Karpas-422 (cell line): ENCODE measurements around the gene SCAI. TPM values are rescaled to one million over a fixed set of nuclear protein-coding genes. Genes with fewer than 3 reads are reported as not detected.
"Not testable (repeated sequence)": the region's sequence is repeated elsewhere in the genome, so short reads cannot be mapped to it uniquely, and the experiment has no call there.

Experiments used
- DNase-seq: peaks from one replicate; pipeline ENCODE4 v3.0.0-alpha.2; 2015
- H2AFZ ChIP-seq: fragments of 200-600 bp; sonication (generic); 2 replicates; pipeline ENCODE4 v1.6.1; 2014; ENCODE audit warnings: antibody characterized with exemption, low read length, mixed read lengths
- H3K27ac ChIP-seq: fragments of 200-600 bp; sonication (generic); 2 replicates; pipeline ENCODE4 v1.5.1; 2014; ENCODE audit warnings: mild to moderate bottlenecking, low read length, moderate library complexity
- H3K27me3 ChIP-seq: fragments of 200-600 bp; sonication (generic); 2 replicates; pipeline ENCODE4 v1.6.1; 2014; ENCODE audit warnings: low read length, mixed read lengths
- H3K36me3 ChIP-seq: fragments of 200-600 bp; sonication (generic); 2 replicates; pipeline ENCODE4 v1.6.1; 2014; ENCODE audit warnings: low read length, mixed read lengths; ENCODE audit not compliant: insufficient read depth
- H3K4me1 ChIP-seq: fragments of 200-600 bp; sonication (generic); 2 replicates; pipeline ENCODE4 v1.6.1; 2014; ENCODE audit warnings: mild to moderate bottlenecking, low read length, mixed read lengths
- H3K4me2 ChIP-seq: fragments of 200-600 bp; sonication (generic); 2 replicates; pipeline ENCODE4 v1.6.1; 2014; ENCODE audit warnings: low read length, low read depth, mild to moderate bottlenecking; ENCODE audit not compliant: poor library complexity, severe bottlenecking
- H3K4me3 ChIP-seq: fragments of 200-600 bp; sonication (generic); 2 replicates; pipeline ENCODE4 v1.5.1; 2014; ENCODE audit warnings: mild to moderate bottlenecking, antibody characterized with exemption, low read length, mixed read lengths
- H3K79me2 ChIP-seq: fragments of 200-600 bp; sonication (generic); 2 replicates; pipeline ENCODE4 v1.6.1; 2014; ENCODE audit warnings: mild to moderate bottlenecking, low read length, mixed read lengths
- H3K9ac ChIP-seq: fragments of 200-600 bp; sonication (generic); 2 replicates; pipeline ENCODE4 v1.6.0; 2014; ENCODE audit warnings: low read length
- H3K9me2 ChIP-seq: fragments of 200-600 bp; sonication (generic), shearing (Covaris generic); replicated peaks from 2 replicates; pipeline ENCODE4 v1.6.0; 2014; ENCODE audit warnings: mild to moderate bottlenecking, low read length, moderate library complexity; ENCODE audit not compliant: insufficient read depth
- H3K9me3 ChIP-seq: fragments of 300-700, 200-600 bp; sonication (generic); 2 replicates; pipeline ENCODE4 v1.6.1; 2014; ENCODE audit warnings: low read length, mixed read lengths
- H4K20me1 ChIP-seq: fragments of 200-600 bp; sonication (generic); 2 replicates; pipeline ENCODE4 v1.6.1; 2014; ENCODE audit warnings: mild to moderate bottlenecking, antibody characterized with exemption, low read length, low read depth; ENCODE audit not compliant: insufficient read depth
- total RNA-seq: library from RNA; depleted of rRNA; stranded (reverse); fragments of >200 nt; shearing (Covaris generic); gene quantifications from 2 replicates; pipeline ENCODE4 v1.2.3, GENCODE V29; 2014; ENCODE audit warnings: low replicate concordance; rRNA removed

Gene SCAI
- 10.2 and 35.3 TPM in 2 replicates for total RNA-seq

DNA sequence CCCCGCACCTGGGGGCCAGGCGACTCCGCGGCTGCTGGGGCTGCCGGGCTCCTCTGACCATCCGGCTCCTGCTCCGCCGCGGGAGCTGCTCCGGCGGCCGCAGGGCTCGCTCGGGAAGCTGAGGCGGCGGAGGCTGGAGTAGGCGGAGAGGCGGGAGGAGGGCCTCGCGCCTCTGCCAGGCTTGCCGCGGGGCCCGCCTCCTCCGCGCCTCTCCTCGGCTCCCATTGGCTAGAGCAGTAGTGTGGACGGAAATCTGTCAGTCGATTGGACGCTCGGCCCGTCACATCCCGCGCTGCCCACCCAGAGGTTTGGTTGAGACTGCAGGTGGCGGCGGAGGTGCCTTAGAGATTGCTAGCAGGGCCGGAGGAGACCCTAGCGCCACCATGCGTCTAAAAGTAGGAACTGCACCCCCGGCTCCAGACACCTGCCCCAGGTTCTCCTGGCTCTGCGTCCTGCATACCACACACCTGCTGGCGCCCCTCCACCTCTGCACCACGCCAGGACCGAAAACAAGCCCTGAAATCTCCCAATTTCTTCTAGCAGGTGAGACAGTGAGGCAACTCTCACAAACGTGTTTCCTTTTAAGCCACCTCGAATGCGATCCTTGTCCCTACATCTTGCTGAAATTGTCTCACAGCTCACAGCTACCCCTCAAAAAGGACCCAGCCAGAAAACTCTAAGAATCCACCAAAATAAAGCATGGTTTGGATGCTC lies at the start of gene SCAI:
Gene SCAI, minus strand, starts transcription at position 152 of the 714 bp plus-strand sequence. Its CDS starts 91 bp downstream, at position 61.
- H3K79me2 ChIP-seq = peaks cover 44% of the 10 kb centered on the region
- peak within 1 kb of the TSS; percentile 72 for H3K4me2 ChIP-seq
- H3K27me3 ChIP-seq = no peaks in the 10 kb centered on the region
- peak within 1 kb of the TSS; percentile 50 for H2AFZ ChIP-seq
- peak within 1 kb of the TSS; percentile 82 for H3K9ac ChIP-seq
- H3K27ac ChIP-seq = 0 out of 2 replicates have a peak within 1 kb of the TSS, but pooled peaks have one; percentile 16
- H3K9me2 ChIP-seq = no peaks in the 10 kb centered on the region
- DNase-seq = peak; percentile 100
- H3K4me3 ChIP-seq = peak within 1 kb of the TSS; percentile 81
- H4K20me1 ChIP-seq = no peaks in the 10 kb centered on the region
- peaks cover 56% of the 10 kb centered on the region for H3K4me1 ChIP-seq
- peaks cover 8% of the 10 kb centered on the region; the same call in 1 of the 2 replicates for H3K36me3 ChIP-seq
- no peaks in the 10 kb centered on the region for H3K9me3 ChIP-seq

DNA sequence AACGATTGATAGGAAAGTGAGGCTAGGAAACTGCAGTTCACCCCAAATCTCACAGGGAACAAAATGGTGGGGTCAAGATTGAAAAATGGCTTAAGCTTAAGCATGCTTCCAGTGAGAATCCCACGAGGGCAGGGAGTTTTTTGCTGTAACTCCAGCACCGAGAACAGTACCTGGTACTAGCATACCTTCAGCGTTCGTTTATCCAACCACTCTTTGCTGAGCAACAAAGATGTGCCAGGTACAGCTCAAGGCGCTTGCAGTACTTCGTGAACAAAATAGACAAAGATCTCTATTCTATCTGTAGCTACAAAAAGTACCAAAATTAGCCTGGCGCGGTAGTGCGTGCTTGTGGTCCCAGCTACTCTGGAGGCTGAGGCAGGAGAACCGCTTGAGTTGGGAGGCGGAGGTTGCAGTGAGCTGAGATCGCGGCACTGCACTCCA lies 47.1 kb upstream of the SCAI start:
- Histone ChIP-seq H3K27ac (peak overlapping the region; percentile 73), H3K4me3 (peak overlapping the region; percentile 80), H3K4me1 (peaks cover 38% of the 10 kb centered on the region), H3K36me3 (no peaks in the 10 kb centered on the region; the same call in 1 of the 2 replicates), H4K20me1 (peaks cover 13% of the 10 kb centered on the region; the same call in 1 of the 2 replicates), H3K9me3 (no peaks in the 10 kb centered on the region), H3K9me2 (no peaks in the 10 kb centered on the region), H2AFZ (peak overlapping the region; percentile 90), H3K9ac (peak overlapping the region; percentile 99), H3K79me2 (peaks cover 54% of the 10 kb centered on the region), H3K4me2 (peak overlapping the region; percentile 86), H3K27me3 (no peaks in the 10 kb centered on the region)
- DNase-seq = peak; percentile 57

DNA sequence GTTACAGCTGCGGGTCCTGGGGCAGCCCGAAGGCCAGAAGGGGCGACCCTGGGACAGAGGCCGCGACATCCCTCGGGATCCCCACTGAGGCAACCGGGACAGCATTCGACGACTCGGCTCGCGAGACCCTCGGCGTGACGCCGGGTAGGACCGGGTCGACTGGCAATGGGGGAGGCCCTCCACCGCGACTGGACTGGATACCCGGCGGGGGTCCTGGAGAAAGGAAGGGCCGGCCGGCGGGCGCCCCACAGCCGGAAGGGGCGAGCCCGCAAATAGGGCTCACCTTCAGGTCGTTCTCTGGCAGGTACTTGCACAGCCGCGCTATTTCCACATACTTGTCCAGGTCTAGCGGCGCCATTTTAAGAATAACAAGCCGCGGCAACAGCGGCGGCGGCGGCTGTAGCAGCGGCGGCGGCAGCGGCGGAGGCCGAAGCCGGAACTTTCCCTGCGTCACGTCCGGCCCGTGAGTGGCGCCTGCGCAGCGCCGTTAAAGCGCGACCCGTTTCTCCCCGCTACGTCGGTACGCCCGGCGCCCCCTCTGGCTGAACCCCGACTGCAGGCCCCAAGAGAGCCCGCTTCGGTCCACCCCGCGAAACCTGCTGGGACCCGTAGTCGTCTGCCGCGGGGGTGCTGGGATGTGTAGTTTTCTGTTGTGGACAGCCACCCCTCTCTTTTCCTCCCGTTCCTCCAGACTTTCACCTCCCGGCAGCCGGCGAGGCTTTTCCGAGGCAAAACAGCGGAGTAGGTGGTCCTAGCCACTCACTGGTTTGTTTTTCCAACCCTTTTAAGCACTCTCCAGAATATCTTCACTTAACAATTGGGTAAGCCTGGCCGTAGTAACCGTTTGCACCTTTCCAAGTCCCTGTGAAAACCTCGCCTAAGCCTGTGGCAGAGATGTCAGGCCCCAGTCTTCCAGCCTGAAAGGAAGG lies 46.3 kb upstream of the SCAI start, which contains the start of gene PPP6C:
Gene PPP6C, minus strand, starts transcription at position 443 of the 929 bp plus-strand sequence. Its CDS starts 85 bp downstream, at position 358.
- Histone ChIP-seq H3K4me2 (peak within 1 kb of the TSS; percentile 96), H3K4me3 (peak within 1 kb of the TSS; percentile 80), H3K27ac (peak within 1 kb of the TSS; percentile 73), H3K27me3 (no peaks in the 10 kb centered on the region), H3K4me1 (peaks cover 31% of the 10 kb centered on the region), H3K9ac (peak within 1 kb of the TSS; percentile 99), H3K36me3 (no peaks in the 10 kb centered on the region; the same call in 1 of the 2 replicates), H3K9me2 (no peaks in the 10 kb centered on the region), H3K79me2 (peaks cover 62% of the 10 kb centered on the region), H4K20me1 (peaks cover 13% of the 10 kb centered on the region; the same call in 1 of the 2 replicates), H2AFZ (peak within 1 kb of the TSS; percentile 90), H3K9me3 (no peaks in the 10 kb centered on the region)
- peak; percentile 99 for DNase-seq

DNA sequence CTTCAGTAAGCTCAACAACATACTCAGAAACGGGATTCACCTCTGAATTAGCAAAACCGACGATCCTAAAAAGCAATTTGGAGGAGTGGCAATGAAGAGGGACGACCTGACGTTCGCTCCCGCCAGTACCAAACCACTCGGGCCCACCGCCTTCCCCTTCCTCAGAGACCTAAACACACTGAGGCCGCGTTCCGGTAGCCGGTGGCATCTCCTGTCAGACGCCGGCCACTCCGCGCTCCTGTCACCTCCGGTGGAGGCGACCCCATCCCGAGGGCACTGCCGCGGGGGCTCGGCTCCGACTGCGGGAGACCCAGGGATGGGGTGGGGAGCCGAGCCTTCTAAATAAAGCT lies 45.7 kb upstream of the SCAI start:
- no peaks in the 10 kb centered on the region for H3K9me3 ChIP-seq
- H3K79me2 ChIP-seq = peaks cover 68% of the 10 kb centered on the region
- H2AFZ ChIP-seq = peak overlapping the region; percentile 83; the same call in 1 of the 2 replicates
- H3K9me2 ChIP-seq = no peaks in the 10 kb centered on the region
- peak; percentile 70 for DNase-seq
- peak overlapping the region; percentile 73; the same call in 1 of the 2 replicates for H3K27ac ChIP-seq
- peak overlapping the region; percentile 80 for H3K4me3 ChIP-seq
- peak overlapping the region; percentile 99 for H3K9ac ChIP-seq
- peaks cover 25% of the 10 kb centered on the region for H3K4me1 ChIP-seq
- H3K4me2 ChIP-seq = peak overlapping the region; percentile 96
- H4K20me1 ChIP-seq = peaks cover 13% of the 10 kb centered on the region; the same call in 1 of the 2 replicates
- no peaks in the 10 kb centered on the region for H3K27me3 ChIP-seq
- H3K36me3 ChIP-seq = no peaks in the 10 kb centered on the region; the same call in 1 of the 2 replicates

DNA sequence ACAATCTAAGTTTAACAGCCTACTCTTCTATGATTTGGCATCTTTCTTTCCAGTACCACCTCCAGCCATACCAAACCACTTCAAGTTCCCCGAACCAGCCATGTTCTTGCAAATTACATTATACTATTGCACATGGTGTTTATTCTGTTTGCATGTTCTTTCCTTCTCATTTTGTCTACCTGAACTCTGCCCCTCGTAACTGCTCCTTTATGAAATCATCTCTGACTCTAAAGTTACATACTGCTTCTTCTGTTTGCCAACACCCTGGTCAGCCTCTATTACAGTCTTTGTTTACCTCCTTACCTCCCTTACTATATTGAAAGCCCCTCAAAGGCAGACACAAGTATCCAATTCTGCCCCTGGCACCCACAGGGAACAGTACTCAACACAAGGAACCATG lies 40.2 kb upstream of the SCAI start:
- peaks cover 6% of the 10 kb centered on the region for H3K36me3 ChIP-seq
- no peak for DNase-seq
- H4K20me1 ChIP-seq = peaks cover 5% of the 10 kb centered on the region; the same call in 1 of the 2 replicates
- peaks cover 14% of the 10 kb centered on the region for H3K4me1 ChIP-seq
- no peak overlapping the region for H3K9ac ChIP-seq
- peaks cover 100% of the 10 kb centered on the region for H3K79me2 ChIP-seq
- H3K9me2 ChIP-seq = no peaks in the 10 kb centered on the region
- no peak overlapping the region for H2AFZ ChIP-seq
- no peaks in the 10 kb centered on the region for H3K27me3 ChIP-seq
- H3K27ac ChIP-seq = no peak overlapping the region
- no peaks in the 10 kb centered on the region for H3K9me3 ChIP-seq
- no peak overlapping the region for H3K4me2 ChIP-seq
- H3K4me3 ChIP-seq = no peak overlapping the region

DNA sequence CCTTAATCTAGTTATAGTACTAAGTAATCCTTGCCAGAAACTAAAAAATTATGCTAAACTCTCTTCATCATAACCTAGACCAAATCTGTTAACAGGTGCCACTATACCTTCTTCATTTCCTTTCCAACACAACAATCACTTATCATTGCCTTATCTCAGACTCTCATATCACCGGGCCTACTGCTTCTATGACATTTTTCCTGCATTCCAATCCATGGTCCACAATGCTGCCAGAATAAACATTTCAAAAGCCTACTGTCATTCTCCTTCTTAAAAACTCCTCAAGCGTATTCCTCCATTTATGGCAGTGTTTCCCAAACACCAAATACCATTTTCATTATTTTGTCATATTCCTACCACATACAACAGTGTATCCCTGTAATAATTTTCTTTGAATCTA lies 39.7 kb upstream of the SCAI start:
- no peaks in the 10 kb centered on the region for H3K27me3 ChIP-seq
- DNase-seq = no peak
- no peak overlapping the region for H3K9ac ChIP-seq
- no peaks in the 10 kb centered on the region for H3K9me2 ChIP-seq
- peaks cover 100% of the 10 kb centered on the region for H3K79me2 ChIP-seq
- H3K27ac ChIP-seq = no peak overlapping the region
- no peak overlapping the region for H3K4me3 ChIP-seq
- H3K36me3 ChIP-seq = peaks cover 6% of the 10 kb centered on the region
- H3K4me1 ChIP-seq = peaks cover 9% of the 10 kb centered on the region
- H2AFZ ChIP-seq = no peak overlapping the region
- no peak overlapping the region for H3K4me2 ChIP-seq
- H3K9me3 ChIP-seq = no peaks in the 10 kb centered on the region
- H4K20me1 ChIP-seq = peaks cover 5% of the 10 kb centered on the region; the same call in 1 of the 2 replicates

DNA sequence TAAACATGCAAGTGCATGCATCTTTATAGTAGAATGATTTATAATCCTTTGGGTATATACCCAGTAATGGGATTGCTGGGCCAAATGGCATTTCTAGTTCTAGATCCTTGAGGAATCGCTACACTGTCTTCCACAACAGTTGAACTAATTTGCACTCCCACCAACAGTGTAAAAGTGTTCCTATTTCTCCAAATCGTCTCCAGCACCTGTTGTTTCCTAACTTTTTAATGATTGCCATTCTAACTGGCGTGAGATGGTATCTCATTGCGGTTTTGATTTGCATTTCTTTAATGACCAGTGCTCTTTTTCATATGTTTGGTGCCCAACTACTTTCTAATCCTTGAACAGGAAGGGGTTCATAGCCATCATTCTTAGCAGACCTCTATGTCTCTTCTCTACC lies 38.4 kb upstream of the SCAI start:
- H3K27me3 ChIP-seq, H3K9me3 ChIP-seq, H2AFZ ChIP-seq, H3K4me1 ChIP-seq, H3K27ac ChIP-seq, DNase-seq, H4K20me1 ChIP-seq, H3K4me3 ChIP-seq, H3K36me3 ChIP-seq, H3K4me2 ChIP-seq, H3K9ac ChIP-seq, H3K9me2 ChIP-seq: not testable (repeated sequence)
- peaks cover 100% of the 10 kb centered on the region for H3K79me2 ChIP-seq
